HepG2 (cell line): ENCODE data around the gene SALL4. TPM values are rescaled to one million over a fixed set of nuclear protein-coding genes. Genes with fewer than 3 reads are reported as not detected.

ENCODE experiments used
- ETV6 ChIP-seq: sonication (generic); formaldehyde crosslinking; conservative IDR thresholded peaks from 2 replicates; pipeline ENCODE4 v1.4.0; 2020; ENCODE audit warnings: missing genetic modification reagents
- FOXA3 ChIP-seq: IDR thresholded peaks from 2 replicates; pipeline ENCODE4 v1.6.1; 2016; ENCODE audit warnings: missing genetic modification reagents, missing compliant biosample characterization
- GFI1 ChIP-seq: sonication (generic); formaldehyde crosslinking; IDR thresholded peaks from 2 replicates; pipeline ENCODE4 v1.5.0; 2020; ENCODE audit warnings: missing genetic modification reagents, mild to moderate bottlenecking, borderline replicate concordance
- KDM5B ChIP-seq: sonication (generic); formaldehyde crosslinking; IDR thresholded peaks from 2 replicates; pipeline ENCODE4 v1.4.0; 2020; ENCODE audit warnings: missing genetic modification reagents, mild to moderate bottlenecking, borderline replicate concordance
- MED1 ChIP-seq: sonication (generic); formaldehyde crosslinking; IDR thresholded peaks from 2 replicates; pipeline ENCODE4 v1.4.0; 2020; ENCODE audit warnings: missing genetic modification reagents
- MEIS2 ChIP-seq: sonication (generic); formaldehyde crosslinking; IDR thresholded peaks from 2 replicates; pipeline ENCODE4 v1.9.0; 2021; ENCODE audit warnings: mild to moderate bottlenecking, missing genetic modification reagents
- PCBP1 ChIP-seq: fragments of 200-400 bp; formaldehyde crosslinking; IDR thresholded peaks from 2 replicates; pipeline ENCODE4 v1.6.1; 2017; ENCODE audit warnings: mild to moderate bottlenecking, low read depth, low read length, borderline replicate concordance
- PRPF4 ChIP-seq: fragments of 200-400 bp; formaldehyde crosslinking; IDR thresholded peaks from 2 replicates; pipeline ENCODE4 v1.6.1; 2016; ENCODE audit warnings: low read length, low read depth; ENCODE audit not compliant: poor library complexity, severe bottlenecking
- TBX3 ChIP-seq: fragments of 450-650 bp; IDR thresholded peaks from 2 replicates; pipeline ENCODE4 v1.6.1; 2017; ENCODE audit warnings: antibody characterized with exemption, mild to moderate bottlenecking, inconsistent platforms, borderline replicate concordance
- ZFX ChIP-seq: sonication (generic); formaldehyde crosslinking; IDR thresholded peaks from 2 replicates; pipeline ENCODE4 v1.4.0; 2020; ENCODE audit warnings: mild to moderate bottlenecking, low read depth, missing genetic modification reagents, moderate library complexity
- ZMAT3 ChIP-seq: sonication (generic); formaldehyde crosslinking; conservative IDR thresholded peaks from 2 replicates; pipeline ENCODE4 v1.7.0; 2021; ENCODE audit warnings: missing genetic modification reagents
- ZNF660 ChIP-seq: sonication (generic); formaldehyde crosslinking; IDR thresholded peaks from 2 replicates; pipeline ENCODE4 v1.5.1; 2020; ENCODE audit warnings: mild to moderate bottlenecking, low read depth, missing genetic modification reagents, borderline replicate concordance
- ZNF816 ChIP-seq: sonication (generic); formaldehyde crosslinking; IDR thresholded peaks from 2 replicates; pipeline ENCODE4 v1.8.0; 2022; ENCODE audit warnings: missing genetic modification reagents, mild to moderate bottlenecking, borderline replicate concordance
- polyA plus RNA-seq, 8 experiments: library from polyadenylated mRNA; depleted of rRNA in 3 of 8; stranded (reverse) in 7 of 8; unstranded in 1 of 8; fragments of >200 nt; fragmentation: Illumina TruSeq in 4 of 8; extraction: Trizol in 4 of 8; gene quantifications; 2 replicates each; pipeline versions ENCODE4 v1.2.1 to v1.2.3, GENCODE V29; 2011 to 2016; ENCODE audit warnings: low read depth in 4 of 8, missing spikeins in 1 of 8, mixed read lengths in 1 of 8; ENCODE audit not compliant: insufficient read depth in 1 of 8
- total RNA-seq, 5 experiments: library from RNA; depleted of rRNA; stranded (reverse); fragments of >200 nt; fragmentation: Illumina TruSeq; extraction: Trizol; gene quantifications; 2 replicates each; pipeline ENCODE4 v1.2.3, GENCODE V29; 2016; ENCODE audit warnings: low read depth in 1 of 5
- TF ChIP-seq, protein P1 (sequence below): sonication (generic); formaldehyde crosslinking; IDR thresholded peaks from 2 replicates; pipeline ENCODE4 v1.4.0; 2020; ENCODE audit warnings: missing genetic modification reagents
- TF ChIP-seq, protein P2 (sequence below): IDR thresholded peaks from 2 replicates; pipeline ENCODE4 v1.6.1; 2016; ENCODE audit warnings: missing genetic modification reagents, missing compliant biosample characterization
- TF ChIP-seq, protein P3 (sequence below): sonication (generic); formaldehyde crosslinking; IDR thresholded peaks from 2 replicates; pipeline ENCODE4 v1.4.0; 2020; ENCODE audit warnings: missing genetic modification reagents, mild to moderate bottlenecking, borderline replicate concordance
- TF ChIP-seq, protein P4 (sequence below): sonication (generic); formaldehyde crosslinking; IDR thresholded peaks from 2 replicates; pipeline ENCODE4 v1.4.0; 2020; ENCODE audit warnings: mild to moderate bottlenecking, missing genetic modification reagents, borderline replicate concordance

Gene SALL4
- total and polyA plus RNA-seq, 2 of the 13 experiments (the other 11 are each of a cell fraction or from before 2014, with no cell fraction given) = 0.33 to 1.8 TPM

DNA sequence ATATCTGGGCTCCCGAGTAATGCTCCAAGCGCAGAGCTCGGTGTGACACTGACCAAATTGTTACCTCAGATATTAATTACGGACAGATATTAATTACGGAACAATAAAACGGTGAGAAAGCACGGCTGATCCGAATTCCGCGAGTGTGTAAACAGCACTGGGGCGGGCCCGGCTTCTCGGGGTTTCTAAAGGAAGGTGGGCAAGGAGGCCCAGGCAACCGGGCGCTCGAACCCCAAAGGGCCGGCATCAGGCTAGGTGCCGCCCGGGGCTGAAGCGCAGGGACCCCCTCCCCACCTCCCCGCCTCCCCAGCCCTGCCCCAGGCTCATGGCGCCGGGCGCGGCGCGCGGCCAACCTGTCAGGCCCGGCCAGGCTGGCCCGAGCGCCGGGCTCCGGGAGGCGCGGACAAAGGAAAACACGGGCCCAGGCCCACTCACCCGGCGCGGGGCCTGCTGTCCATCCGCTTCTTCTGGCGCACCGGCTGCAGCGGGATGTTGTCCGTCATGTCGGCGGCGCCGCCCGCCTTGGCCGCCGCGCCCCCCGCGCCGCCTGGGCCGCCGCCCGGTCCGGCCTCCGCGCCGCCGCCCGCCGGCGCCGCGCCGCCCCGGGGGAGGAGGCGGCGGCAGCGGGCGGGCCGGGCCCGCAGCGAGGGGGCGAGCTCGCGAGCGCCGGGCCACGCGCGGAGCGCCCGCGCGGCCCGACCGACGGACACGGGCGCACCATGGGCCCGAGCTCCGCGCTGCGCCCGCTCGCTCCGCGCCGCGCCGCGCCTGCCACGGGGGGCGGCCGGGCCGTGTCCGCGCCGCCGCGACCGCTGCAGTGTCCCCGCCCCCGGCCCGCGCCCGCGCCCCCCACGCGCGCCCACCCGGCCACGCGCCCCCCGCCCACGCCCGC is 34.2 kb downstream of the SALL4 start, which contains the start of gene ATP9A (continued):
- TF ChIP-seq, protein P1, sequence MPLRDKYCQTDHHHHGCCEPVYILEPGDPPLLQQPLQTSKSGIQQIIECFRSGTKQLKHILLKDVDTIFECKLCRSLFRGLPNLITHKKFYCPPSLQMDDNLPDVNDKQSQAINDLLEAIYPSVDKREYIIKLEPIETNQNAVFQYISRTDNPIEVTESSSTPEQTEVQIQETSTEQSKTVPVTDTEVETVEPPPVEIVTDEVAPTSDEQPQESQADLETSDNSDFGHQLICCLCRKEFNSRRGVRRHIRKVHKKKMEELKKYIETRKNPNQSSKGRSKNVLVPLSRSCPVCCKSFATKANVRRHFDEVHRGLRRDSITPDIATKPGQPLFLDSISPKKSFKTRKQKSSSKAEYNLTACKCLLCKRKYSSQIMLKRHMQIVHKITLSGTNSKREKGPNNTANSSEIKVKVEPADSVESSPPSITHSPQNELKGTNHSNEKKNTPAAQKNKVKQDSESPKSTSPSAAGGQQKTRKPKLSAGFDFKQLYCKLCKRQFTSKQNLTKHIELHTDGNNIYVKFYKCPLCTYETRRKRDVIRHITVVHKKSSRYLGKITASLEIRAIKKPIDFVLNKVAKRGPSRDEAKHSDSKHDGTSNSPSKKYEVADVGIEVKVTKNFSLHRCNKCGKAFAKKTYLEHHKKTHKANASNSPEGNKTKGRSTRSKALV (CRISPR knock-in tag) = no peak; the same call in 1 of the 2 replicates
- TF ChIP-seq MED1 (CRISPR knock-in tag) (no peak), ZNF816 (CRISPR knock-in tag) (0 out of 2 replicates have a peak, but pooled peaks have one; percentile 12), FOXA3 (CRISPR knock-in tag) (peak; percentile 5; the same call in 1 of the 2 replicates), ETV6 (CRISPR knock-in tag) (0 out of 2 replicates have a peak, but pooled peaks have one; percentile 42), ZNF660 (CRISPR knock-in tag) (0 out of 2 replicates have a peak, but pooled peaks have one; percentile 32), PRPF4 (no peak), ZMAT3 (0 out of 2 replicates have a peak, but pooled peaks have one; percentile 10), PCBP1 (no peak), MEIS2 (CRISPR knock-in tag) (peak; percentile 78), TBX3 (no peak), KDM5B (CRISPR knock-in tag) (peak; percentile 45; the same call in 1 of the 2 replicates), ZFX (CRISPR knock-in tag) (peak; percentile 68; the same call in 1 of the 2 replicates), GFI1 (CRISPR knock-in tag) (no peak)
- TF ChIP-seq, protein P2, sequence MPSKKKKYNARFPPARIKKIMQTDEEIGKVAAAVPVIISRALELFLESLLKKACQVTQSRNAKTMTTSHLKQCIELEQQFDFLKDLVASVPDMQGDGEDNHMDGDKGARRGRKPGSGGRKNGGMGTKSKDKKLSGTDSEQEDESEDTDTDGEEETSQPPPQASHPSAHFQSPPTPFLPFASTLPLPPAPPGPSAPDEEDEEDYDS = no peak
- TF ChIP-seq, protein P3, sequence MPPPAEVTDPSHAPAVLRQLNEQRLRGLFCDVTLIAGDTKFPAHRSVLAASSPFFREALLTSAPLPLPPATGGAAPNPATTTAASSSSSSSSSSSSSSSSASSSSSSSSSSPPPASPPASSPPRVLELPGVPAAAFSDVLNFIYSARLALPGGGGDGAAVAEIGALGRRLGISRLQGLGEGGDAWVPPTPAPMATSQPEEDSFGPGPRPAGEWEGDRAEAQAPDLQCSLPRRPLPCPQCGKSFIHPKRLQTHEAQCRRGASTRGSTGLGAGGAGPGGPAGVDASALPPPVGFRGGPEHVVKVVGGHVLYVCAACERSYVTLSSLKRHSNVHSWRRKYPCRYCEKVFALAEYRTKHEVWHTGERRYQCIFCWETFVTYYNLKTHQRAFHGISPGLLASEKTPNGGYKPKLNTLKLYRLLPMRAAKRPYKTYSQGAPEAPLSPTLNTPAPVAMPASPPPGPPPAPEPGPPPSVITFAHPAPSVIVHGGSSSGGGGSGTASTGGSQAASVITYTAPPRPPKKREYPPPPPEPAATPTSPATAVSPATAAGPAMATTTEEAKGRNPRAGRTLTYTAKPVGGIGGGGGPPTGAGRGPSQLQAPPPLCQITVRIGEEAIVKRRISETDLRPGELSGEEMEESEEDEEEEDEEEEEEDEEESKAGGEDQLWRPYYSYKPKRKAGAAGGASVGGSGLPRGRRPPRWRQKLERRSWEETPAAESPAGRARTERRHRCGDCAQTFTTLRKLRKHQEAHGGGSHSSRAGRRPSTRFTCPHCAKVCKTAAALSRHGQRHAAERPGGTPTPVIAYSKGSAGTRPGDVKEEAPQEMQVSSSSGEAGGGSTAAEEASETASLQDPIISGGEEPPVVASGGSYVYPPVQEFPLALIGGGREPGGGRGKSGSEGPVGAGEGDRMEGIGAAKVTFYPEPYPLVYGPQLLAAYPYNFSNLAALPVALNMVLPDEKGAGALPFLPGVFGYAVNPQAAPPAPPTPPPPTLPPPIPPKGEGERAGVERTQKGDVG (CRISPR knock-in tag) = no peak
- TF ChIP-seq, protein P4, sequence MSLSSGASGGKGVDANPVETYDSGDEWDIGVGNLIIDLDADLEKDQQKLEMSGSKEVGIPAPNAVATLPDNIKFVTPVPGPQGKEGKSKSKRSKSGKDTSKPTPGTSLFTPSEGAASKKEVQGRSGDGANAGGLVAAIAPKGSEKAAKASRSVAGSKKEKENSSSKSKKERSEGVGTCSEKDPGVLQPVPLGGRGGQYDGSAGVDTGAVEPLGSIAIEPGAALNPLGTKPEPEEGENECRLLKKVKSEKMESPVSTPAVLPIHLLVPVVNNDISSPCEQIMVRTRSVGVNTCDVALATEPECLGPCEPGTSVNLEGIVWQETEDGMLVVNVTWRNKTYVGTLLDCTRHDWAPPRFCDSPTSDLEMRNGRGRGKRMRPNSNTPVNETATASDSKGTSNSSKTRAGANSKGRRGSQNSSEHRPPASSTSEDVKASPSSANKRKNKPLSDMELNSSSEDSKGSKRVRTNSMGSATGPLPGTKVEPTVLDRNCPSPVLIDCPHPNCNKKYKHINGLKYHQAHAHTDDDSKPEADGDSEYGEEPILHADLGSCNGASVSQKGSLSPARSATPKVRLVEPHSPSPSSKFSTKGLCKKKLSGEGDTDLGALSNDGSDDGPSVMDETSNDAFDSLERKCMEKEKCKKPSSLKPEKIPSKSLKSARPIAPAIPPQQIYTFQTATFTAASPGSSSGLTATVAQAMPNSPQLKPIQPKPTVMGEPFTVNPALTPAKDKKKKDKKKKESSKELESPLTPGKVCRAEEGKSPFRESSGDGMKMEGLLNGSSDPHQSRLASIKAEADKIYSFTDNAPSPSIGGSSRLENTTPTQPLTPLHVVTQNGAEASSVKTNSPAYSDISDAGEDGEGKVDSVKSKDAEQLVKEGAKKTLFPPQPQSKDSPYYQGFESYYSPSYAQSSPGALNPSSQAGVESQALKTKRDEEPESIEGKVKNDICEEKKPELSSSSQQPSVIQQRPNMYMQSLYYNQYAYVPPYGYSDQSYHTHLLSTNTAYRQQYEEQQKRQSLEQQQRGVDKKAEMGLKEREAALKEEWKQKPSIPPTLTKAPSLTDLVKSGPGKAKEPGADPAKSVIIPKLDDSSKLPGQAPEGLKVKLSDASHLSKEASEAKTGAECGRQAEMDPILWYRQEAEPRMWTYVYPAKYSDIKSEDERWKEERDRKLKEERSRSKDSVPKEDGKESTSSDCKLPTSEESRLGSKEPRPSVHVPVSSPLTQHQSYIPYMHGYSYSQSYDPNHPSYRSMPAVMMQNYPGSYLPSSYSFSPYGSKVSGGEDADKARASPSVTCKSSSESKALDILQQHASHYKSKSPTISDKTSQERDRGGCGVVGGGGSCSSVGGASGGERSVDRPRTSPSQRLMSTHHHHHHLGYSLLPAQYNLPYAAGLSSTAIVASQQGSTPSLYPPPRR (CRISPR knock-in tag) = 0 out of 2 replicates have a peak, but pooled peaks have one; percentile 23
